ENCODE results near the gene SLC12A1.
A peak's percentile ranks its signal among the peaks of the same experiment; 100 is the strongest.

SLC12A1 gene

DNA sequence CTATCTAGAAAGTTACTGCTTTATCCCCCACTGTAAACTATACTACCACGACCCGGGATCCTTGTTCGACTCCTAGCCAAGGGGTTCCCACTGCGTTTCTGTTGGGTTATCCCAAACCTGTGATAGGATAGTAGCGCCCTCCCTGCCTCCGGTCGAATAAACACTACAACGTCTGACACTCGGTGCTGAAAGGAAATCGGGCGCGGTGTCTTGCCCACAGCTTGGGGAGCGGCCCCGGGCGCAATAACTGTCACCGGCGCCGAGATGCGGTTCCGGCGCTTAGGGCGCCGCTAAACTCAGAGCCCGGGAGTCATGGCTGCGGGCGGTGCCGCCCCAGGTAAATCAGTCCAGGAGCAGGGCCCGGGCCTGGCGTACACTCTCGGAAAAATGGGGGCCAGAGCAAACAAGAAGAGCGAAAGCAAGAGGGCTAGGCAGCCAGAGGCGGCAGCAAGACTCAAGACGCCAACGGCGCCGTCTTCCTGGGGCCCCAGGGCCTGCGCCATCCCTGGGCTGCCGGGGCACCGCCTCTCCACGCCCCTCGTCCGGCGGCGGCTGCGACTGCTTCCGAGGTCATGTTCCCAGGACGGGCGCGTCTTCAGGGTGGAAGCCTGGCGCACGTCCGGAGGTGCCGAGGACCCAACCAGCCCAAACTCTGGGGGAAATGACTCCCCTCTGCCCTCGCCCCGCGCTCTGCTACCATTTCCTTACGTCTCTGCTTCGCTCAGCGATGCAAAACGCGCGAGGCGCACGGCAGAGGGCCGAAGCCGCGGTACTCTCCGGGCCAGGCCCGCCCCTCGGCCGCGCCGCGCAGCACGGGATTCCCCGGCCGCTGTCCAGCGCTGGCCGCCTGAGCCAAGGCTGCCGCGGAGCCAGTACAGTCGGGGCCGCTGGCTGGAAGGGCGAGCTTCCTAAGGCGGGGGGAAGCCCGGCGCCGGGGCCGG, 125.0 kb downstream of the SLC12A1 start, which contains the start of gene DUT:
DUT (plus strand) TSS at position 575 of the 941 bp plus-strand sequence; CDS start at position 662, 87 bp downstream.
- Histone ChIP-seq H3K4me1 (peaks cover 17% of the 10 kb centered on the region), H3K9me3 (no peaks in the 10 kb centered on the region), H3K36me3 (replicated peaks) (peaks cover 21% of the 10 kb centered on the region), H3K27me3 (ENCODE audit: low read depth) (no peaks in the 10 kb centered on the region), H3K4me3 (peak within 1 kb of the TSS; percentile 86)
- peak; percentile 62 to 83 for DNase-seq (ENCODE audit: low spot score in 2 of 2)
- in situ Hi-C loops (cut with MboI; ENCODE audit: low sequenced_read_pairs) = no loop called here

DNA sequence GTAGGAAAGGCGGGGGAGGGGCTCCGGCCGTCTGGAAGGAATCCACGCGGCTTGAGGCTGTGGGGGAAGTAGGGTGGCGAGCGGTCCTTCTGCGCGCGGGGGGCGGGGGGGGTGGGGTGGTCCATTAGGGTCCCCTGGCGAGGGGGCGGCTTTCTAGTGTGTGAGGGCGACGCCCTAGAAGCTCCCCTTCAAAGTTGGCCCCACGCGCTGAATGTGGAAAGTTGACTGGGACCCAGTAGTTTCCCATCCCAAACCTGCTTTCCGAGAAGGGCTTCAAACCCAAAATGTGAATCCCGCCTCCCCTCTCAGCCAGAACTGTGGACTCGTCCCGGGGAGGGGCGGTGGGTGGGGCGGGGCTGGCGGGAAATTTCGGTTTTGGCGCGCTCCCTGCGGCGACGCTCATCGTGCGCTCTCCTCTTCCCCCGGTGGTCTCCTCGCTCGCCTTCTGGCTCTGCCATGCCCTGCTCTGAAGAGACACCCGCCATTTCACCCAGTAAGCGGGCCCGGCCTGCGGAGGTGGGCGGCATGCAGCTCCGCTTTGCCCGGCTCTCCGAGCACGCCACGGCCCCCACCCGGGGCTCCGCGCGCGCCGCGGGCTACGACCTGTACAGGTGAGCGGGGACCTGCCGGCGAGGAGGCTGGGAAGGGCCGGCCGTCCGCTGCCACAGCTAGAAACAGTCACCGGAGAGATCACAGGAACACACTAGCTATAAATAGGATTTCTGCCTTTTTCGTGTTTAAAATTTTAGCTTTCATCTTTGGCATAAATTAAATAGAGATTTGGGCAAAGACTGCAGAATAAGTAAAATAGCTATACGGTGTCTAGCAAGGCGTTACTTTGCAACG, 125.9 kb downstream of the SLC12A1 start:
- in situ Hi-C loops (cut with MboI; ENCODE audit: low sequenced_read_pairs) = no loop called here
- peaks cover 29% of the 10 kb centered on the region for H3K36me3 ChIP-seq (replicated peaks)
- H3K27me3 ChIP-seq (ENCODE audit: low read depth) = no peaks in the 10 kb centered on the region
- H3K4me3 ChIP-seq = peak overlapping the region; percentile 86
- no peaks in the 10 kb centered on the region for H3K9me3 ChIP-seq
- peak; percentile 67 to 86 for DNase-seq (ENCODE audit: low spot score in 2 of 2)
- peaks cover 17% of the 10 kb centered on the region for H3K4me1 ChIP-seq

DNA sequence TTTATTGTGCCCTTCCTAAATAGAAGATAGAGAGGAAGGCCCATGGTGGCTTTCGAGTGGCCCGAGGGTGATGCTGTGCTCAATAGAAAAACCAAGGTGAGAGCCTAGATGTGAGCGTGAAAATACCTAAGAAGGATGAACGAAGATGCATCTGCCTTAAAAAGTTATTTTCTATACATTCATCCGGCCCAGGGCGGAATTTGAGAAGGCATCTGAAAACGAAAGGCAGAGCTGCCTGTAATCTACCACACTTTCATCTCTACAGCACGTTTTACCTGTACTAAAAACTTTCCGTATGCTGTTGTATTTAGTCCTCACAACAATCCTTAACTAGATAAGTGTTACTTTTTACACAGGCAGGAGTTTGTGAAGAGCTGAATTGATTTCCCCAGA, 126.5 kb downstream of the SLC12A1 start:
- DNase-seq (ENCODE audit: low spot score in 2 of 2) = no peak
- H3K4me1 ChIP-seq = peaks cover 17% of the 10 kb centered on the region
- H3K9me3 ChIP-seq = no peaks in the 10 kb centered on the region
- H3K4me3 ChIP-seq = peak overlapping the region; percentile 86
- in situ Hi-C loops (cut with MboI; ENCODE audit: low sequenced_read_pairs) = no loop called here
- peaks cover 36% of the 10 kb centered on the region for H3K36me3 ChIP-seq (replicated peaks)
- H3K27me3 ChIP-seq (ENCODE audit: low read depth) = no peaks in the 10 kb centered on the region

DNA sequence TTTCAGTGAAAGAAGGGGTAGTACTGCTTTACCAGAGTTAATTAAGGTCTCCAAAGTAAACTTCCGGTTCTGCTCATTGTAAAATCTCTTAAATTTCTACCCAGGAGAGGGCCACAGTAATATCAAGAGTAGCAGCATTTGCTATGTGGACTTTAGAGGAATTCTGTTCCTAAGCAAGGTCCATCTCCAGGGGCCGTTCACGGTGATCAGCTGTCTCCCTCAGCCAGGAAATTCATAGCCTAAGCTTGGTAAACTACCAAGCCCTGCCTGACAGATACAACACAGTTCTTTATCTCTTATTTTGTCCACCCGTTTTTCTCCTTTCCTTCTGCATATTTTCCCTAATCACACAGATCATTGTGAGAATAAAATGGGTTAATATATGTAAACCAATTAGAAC, 127.4 kb downstream of the SLC12A1 start:
- H3K4me3 ChIP-seq = peak overlapping the region; percentile 86
- in situ Hi-C loops (cut with MboI; ENCODE audit: low sequenced_read_pairs) = no loop called here
- H3K4me1 ChIP-seq = peaks cover 17% of the 10 kb centered on the region
- no peaks in the 10 kb centered on the region for H3K9me3 ChIP-seq
- H3K27me3 ChIP-seq (ENCODE audit: low read depth) = no peaks in the 10 kb centered on the region
- no peak for DNase-seq (ENCODE audit: low spot score in 2 of 2)
- H3K36me3 ChIP-seq (replicated peaks) = peaks cover 45% of the 10 kb centered on the region

DNA sequence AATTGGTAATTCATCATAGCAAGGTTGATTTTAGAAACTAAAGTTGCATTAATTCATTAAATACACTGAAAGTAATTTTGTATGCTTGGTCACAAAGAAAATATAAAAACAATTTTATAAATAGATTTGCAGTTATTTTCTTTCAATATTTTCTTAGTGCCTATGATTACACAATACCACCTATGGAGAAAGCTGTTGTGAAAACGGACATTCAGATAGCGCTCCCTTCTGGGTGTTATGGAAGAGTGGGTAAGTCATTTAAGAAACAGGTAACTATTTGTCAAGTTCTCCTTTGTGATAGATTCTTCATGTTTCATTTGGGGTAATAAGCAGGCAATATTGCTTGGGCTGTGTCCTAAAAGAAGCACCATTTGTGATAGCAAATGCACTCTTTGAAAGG, 128.2 kb downstream of the SLC12A1 start:
- no peaks in the 10 kb centered on the region for H3K27me3 ChIP-seq (ENCODE audit: low read depth)
- peaks cover 51% of the 10 kb centered on the region for H3K36me3 ChIP-seq (replicated peaks)
- H3K4me3 ChIP-seq = no peak overlapping the region
- peaks cover 17% of the 10 kb centered on the region for H3K4me1 ChIP-seq
- in situ Hi-C loops (cut with MboI; ENCODE audit: low sequenced_read_pairs) = no loop called here
- no peaks in the 10 kb centered on the region for H3K9me3 ChIP-seq
- no peak for DNase-seq (ENCODE audit: low spot score in 2 of 2)

DNA sequence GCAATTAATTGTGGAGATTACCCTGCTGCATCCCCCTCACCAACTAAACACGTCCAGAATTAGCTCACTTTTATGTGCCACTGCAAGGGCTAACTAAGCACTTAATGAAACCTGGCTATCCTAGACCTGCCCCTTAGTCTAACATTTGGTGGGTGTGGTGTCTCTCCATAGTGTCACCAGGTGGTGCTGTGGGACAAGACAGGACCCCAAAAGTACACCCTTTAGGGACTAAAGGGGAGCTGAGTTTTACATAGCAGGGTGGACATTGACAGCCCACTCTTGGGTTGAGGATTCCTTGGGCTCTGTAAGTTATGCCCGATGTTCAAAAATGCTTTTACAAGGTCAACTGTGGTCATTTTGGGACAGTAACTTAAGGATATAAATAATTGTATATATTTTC, 130.8 kb downstream of the SLC12A1 start:
- Histone ChIP-seq H3K4me3 (no peak overlapping the region), H3K9me3 (no peaks in the 10 kb centered on the region), H3K36me3 (replicated peaks) (peaks cover 74% of the 10 kb centered on the region), H3K4me1 (peaks cover 13% of the 10 kb centered on the region), H3K27me3 (ENCODE audit: low read depth) (no peaks in the 10 kb centered on the region)
- in situ Hi-C loops (cut with MboI; ENCODE audit: low sequenced_read_pairs) = no loop called here
- peak in 1 of 2 experiments; percentile 11 for DNase-seq (ENCODE audit: low spot score in 2 of 2)

DNA sequence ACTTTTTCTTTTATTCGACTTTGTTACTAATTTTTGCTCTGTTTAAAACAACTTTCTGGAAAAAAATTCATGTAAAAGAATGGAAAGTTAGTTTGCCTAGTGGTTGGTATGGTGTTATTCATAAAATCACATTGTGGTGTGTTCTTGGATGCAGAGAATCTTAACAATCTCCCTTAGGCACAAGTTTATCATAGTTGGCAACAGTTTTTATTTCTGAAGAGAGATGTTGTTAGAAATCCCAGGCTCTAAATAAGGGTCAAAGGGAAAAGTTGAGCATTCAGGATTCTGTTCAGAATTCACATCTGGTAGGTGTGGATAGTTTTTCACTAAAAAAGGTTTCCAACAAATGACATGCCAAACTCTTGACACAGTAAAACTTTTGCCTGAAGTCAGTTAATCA, 131.5 kb downstream of the SLC12A1 start:
- Histone ChIP-seq H3K4me3 (no peak overlapping the region), H3K4me1 (peaks cover 13% of the 10 kb centered on the region), H3K27me3 (ENCODE audit: low read depth) (no peaks in the 10 kb centered on the region), H3K9me3 (no peaks in the 10 kb centered on the region), H3K36me3 (replicated peaks) (peaks cover 81% of the 10 kb centered on the region)
- no peak for DNase-seq (ENCODE audit: low spot score in 2 of 2)
- in situ Hi-C loops (cut with MboI; ENCODE audit: low sequenced_read_pairs) = no loop called here

DNA sequence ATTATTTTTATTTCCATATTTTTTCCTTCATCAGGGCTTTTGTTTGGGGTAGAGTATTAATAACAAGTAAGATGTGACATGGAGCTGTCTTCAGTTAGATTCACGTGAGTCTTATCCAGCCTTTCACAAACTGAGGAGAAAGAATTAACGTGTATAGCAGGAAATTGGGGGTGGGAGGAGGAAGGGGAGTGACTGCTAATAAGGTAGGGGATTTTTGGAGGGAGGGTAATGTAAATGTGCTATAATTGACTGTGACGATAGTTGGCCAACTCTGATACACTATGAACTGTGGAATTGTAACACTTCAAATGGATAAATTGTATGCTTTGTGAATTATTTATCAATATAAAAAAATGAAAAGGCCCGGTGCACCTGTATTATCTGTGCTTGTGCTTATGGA, 134.0 kb downstream of the SLC12A1 start:
- Histone ChIP-seq H3K9me3 (no peaks in the 10 kb centered on the region), H3K36me3 (replicated peaks) (peaks cover 75% of the 10 kb centered on the region), H3K4me1 (no peaks in the 10 kb centered on the region), H3K4me3 (no peak overlapping the region), H3K27me3 (ENCODE audit: low read depth) (no peaks in the 10 kb centered on the region)
- in situ Hi-C loops (cut with MboI; ENCODE audit: low sequenced_read_pairs) = no loop called here
- no peak for DNase-seq (ENCODE audit: low spot score in 2 of 2)

DNA sequence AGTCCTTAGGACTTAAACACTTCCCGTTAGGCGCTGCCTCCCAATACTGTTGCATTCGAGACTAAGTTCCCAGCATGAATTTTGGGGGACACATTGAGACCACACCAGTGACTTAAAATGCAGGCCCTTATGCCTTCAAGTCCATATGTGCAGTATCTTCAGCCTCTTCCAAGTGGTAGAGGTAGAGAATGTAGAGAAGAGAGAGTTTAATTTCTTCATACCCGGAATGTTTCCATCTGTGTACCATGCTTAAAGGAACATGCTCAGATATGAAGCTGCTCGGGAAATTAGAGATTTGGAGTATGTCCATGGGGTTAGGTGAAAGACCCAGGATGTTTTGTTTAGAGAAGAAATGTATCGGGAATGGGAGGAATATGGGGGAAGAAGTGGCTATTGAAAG, 137.8 kb downstream of the SLC12A1 start:
- in situ Hi-C loops (cut with MboI; ENCODE audit: low sequenced_read_pairs) = no loop called here
- no peaks in the 10 kb centered on the region for H3K9me3 ChIP-seq

DNA sequence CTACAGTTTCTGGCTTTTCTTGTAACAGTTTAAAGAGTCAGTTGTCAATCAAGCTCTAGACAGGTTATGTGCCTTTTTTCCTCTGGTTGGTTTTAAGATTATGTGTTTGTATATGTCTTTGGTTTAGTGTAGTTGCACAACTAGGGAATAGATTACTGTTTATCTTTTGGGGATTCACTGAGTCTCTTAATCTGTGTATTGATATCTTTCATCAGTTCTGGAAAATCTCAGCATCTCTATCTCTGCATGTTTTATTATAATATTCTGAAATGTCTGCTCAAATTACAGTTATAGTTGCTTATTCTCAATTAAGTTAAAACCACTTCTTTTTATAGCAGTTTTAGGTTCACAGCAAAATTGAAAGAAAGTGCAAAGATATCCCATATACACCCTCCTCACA, 139.4 kb downstream of the SLC12A1 start:
- Histone ChIP-seq H3K4me1 (no peaks in the 10 kb centered on the region; the same call in 1 of the 2 replicates), H3K36me3 (replicated peaks) (peaks cover 24% of the 10 kb centered on the region), H3K9me3 (no peaks in the 10 kb centered on the region), H3K27me3 (ENCODE audit: low read depth) (no peaks in the 10 kb centered on the region), H3K4me3 (no peak overlapping the region)
- DNase-seq (ENCODE audit: low spot score in 2 of 2) = no peak
- in situ Hi-C loops (cut with MboI; ENCODE audit: low sequenced_read_pairs) = no loop called here

More for the DNA sequence above, 137.8 kb downstream of the SLC12A1 start:
- Histone ChIP-seq H3K36me3 (replicated peaks) (peaks cover 39% of the 10 kb centered on the region), H3K4me3 (no peak overlapping the region), H3K4me1 (no peaks in the 10 kb centered on the region; the same call in 1 of the 2 replicates), H3K27me3 (ENCODE audit: low read depth) (no peaks in the 10 kb centered on the region)
- DNase-seq (ENCODE audit: low spot score in 2 of 2) = no peak

DNA sequence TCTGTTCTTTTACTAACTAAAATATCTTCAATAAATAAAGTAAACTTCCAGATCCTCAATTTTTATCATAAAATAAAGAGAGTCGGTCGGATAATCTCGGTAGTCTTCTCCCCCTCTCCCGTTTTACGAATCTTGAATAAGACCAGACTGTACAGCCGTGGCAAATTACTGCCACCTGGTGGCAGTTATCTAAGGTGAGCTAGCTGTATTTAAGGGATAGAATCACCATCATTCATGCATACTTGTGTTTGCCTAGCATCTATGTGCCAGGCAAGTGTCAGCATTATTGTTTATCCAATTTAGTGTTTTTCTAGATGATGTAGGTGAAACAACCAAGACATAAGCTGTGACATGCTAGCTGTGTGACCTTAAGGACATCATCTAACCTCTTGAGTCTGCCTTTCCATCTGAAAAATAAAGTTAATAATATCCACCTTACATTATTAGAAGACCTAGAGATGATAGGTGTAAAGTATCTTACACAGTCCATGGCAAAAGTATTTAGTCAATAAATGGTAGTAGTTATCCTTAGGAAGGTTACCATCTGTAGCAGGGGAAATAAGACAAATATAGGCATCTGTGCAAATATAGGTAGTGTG, 146.5 kb downstream of the SLC12A1 start:
- H3K27me3 ChIP-seq (ENCODE audit: low read depth) = no peaks in the 10 kb centered on the region
- H3K4me3 ChIP-seq = no peak overlapping the region
- H3K4me1 ChIP-seq = no peaks in the 10 kb centered on the region; the same call in 1 of the 2 replicates
- DNase-seq (ENCODE audit: low spot score in 2 of 2) = peak; percentile 68 to 76
- no peaks in the 10 kb centered on the region for H3K36me3 ChIP-seq (replicated peaks)
- in situ Hi-C loops (cut with MboI; ENCODE audit: low sequenced_read_pairs) = loop anchor here (25.0 kb wide), 1 partner anchor 510 kb away; no protein-coding TSS in a partner anchor
- H3K9me3 ChIP-seq = no peaks in the 10 kb centered on the region

Measured in HAP-1 (cell line).